ENCODE results near the gene CIBAR2. TPM values are rescaled to one million over a fixed set of nuclear protein-coding genes. Genes with fewer than 3 reads are reported as not detected.

Gene CIBAR2
- total RNA-seq, 1 experiment from 2014 or later = not detected

- no peak for TF ChIP-seq CTCF (conservative IDR thresholded peaks at IDR 0.05)
- Histone ChIP-seq H2BK120ac (ENCODE audit: low read depth, low read length, poor library complexity, severe bottlenecking) (no peak overlapping the region), H3K18ac (ENCODE audit: insufficient read length, low read depth, low read length) (no peak overlapping the region), H4K5ac (ENCODE audit: insufficient read length, low read depth, low read length) (no peak overlapping the region), H3K56ac (ENCODE audit: insufficient read length, low read depth, low read length) (no peak overlapping the region), H2AK5ac (ENCODE audit: insufficient read length, low read length) (no peak overlapping the region), H2BK12ac (ENCODE audit: insufficient read length, low read depth, low read length) (no peak overlapping the region), H3K9ac (ENCODE audit: extremely low read depth, insufficient read length, low read length) (no peak overlapping the region), H3K4me2 (ENCODE audit: insufficient read depth, insufficient read length, low read length) (no peak overlapping the region), H3K79me1 (ENCODE audit: insufficient read depth, low read depth, low read length, poor library complexity, severe bottlenecking) (no peaks in the 10 kb centered on the region), H4K91ac (ENCODE audit: insufficient read length, low read depth, low read length) (no peak overlapping the region), H4K20me1 (ENCODE audit: control insufficient read depth, insufficient read depth, insufficient read length) (no peaks in the 10 kb centered on the region), H3K9me3 (ENCODE audit: control insufficient read depth, low read depth, low read length) (no peaks in the 10 kb centered on the region), H3K23ac (ENCODE audit: insufficient read length, low read depth, low read length) (no peak overlapping the region), H2BK20ac (ENCODE audit: low read depth, low read length, poor library complexity, severe bottlenecking) (no peak overlapping the region), H3K79me2 (ENCODE audit: insufficient read depth, low read length) (no peaks in the 10 kb centered on the region), H3K4ac (ENCODE audit: low read depth, low read length) (no peak overlapping the region), H3K27me3 (ENCODE audit: insufficient read depth, low read length) (peaks cover 9% of the 10 kb centered on the region; the same call in 1 of the 2 replicates), H3K23me2 (ENCODE audit: insufficient read length, low read depth, low read length, poor library complexity, severe bottlenecking) (no peaks in the 10 kb centered on the region), H2BK15ac (ENCODE audit: low read depth, low read length) (no peak overlapping the region), H2AFZ (ENCODE audit: low read length) (no peak overlapping the region), H4K8ac (replicated peaks; ENCODE audit: insufficient read length, low read depth, low read length) (no peak overlapping the region), H3K14ac (ENCODE audit: insufficient read depth, low read length) (no peak overlapping the region), H3K4me1 (ENCODE audit: insufficient read depth, low read length) (no peaks in the 10 kb centered on the region; the same call in 1 of the 2 replicates), H2BK5ac (ENCODE audit: insufficient read length, low read length) (no peak overlapping the region), H3T11ph (ENCODE audit: low read length) (no peak overlapping the region), H3K27ac (ENCODE audit: insufficient read length, low read depth, low read length) (no peak overlapping the region)
- Mint-ChIP-seq H3K36me3 (ENCODE audit: insufficient read depth in 1 of 3, low read depth in 3 of 3) (no peaks in the 10 kb centered on the region; a peak in 1 of 7 replicates), H3K27ac (no peak overlapping the region; a peak in 1 of 7 replicates), H3K4me3 (no peak overlapping the region; a peak in 1 of 5 replicates), H3K4me1 (peaks cover 19 to 31% of the 10 kb centered on the region in 2 experiments), H3K27me3 (ENCODE audit: low read depth) (peaks cover 70% of the 10 kb centered on the region), H3K9me3 (no peaks in the 10 kb centered on the region; a peak in 1 of 5 replicates)
- no peak for DNase-seq
- no CpG with 5 or more reads among the region's 31 CpGs for WGBS (ENCODE audit: extremely low coverage, insufficient read length, low lambda C conversion rate)
Observed at GRCh38 chr16:85088570-85089199, 23.6 kb downstream of the CIBAR2 start.

Measured in H9 (cell line).